Effector CD4-positive, alpha-beta T cell (primary cell): ENCODE results near the gene ZEB1.
"Not testable (repeated sequence)": the region's sequence is repeated elsewhere in the genome, so short reads cannot be mapped to it uniquely, and the experiment has no call there.

Experiments
- DNase-seq: peaks from one replicate; pipeline ENCODE4 v3.0.0-alpha.2; 2020

The ZEB1 gene

GRCh38 chr10:31427334-31427733, 108.3 kb downstream of the ZEB1 start:
- not testable (repeated sequence) for DNase-seq

GRCh38 chr10:31428499-31428898, 109.5 kb downstream of the ZEB1 start:
- not testable (repeated sequence) for DNase-seq

- DNase-seq, result no peak
Measured at GRCh38 chr10:31431021-31431420, 112.0 kb downstream of the ZEB1 start.

- DNase-seq, result no peak
Measured at GRCh38 chr10:31437959-31438358, 118.9 kb downstream of the ZEB1 start.

- DNase-seq, result no peak
Measured at GRCh38 chr10:31451766-31452165, 132.8 kb downstream of the ZEB1 start.

GRCh38 chr10:31456468-31456867, 137.5 kb downstream of the ZEB1 start:
- no peak for DNase-seq

- DNase-seq, result no peak
Measured at GRCh38 chr10:31457858-31458257, 138.8 kb downstream of the ZEB1 start.

GRCh38 chr10:31458974-31459373, 140.0 kb downstream of the ZEB1 start:
- DNase-seq, result no peak

GRCh38 chr10:31460242-31460641, 141.2 kb downstream of the ZEB1 start:
- no peak for DNase-seq

- no peak for DNase-seq
Measured at GRCh38 chr10:31464552-31464951, 145.5 kb downstream of the ZEB1 start.

GRCh38 chr10:31466313-31466712, 147.3 kb downstream of the ZEB1 start:
- no peak for DNase-seq

- no peak for DNase-seq
Measured at GRCh38 chr10:31467791-31468535, 148.9 kb downstream of the ZEB1 start.

GRCh38 chr10:31468536-31468859, 149.5 kb downstream of the ZEB1 start:
- DNase-seq, result no peak

GRCh38 chr10:31475519-31475918, 156.5 kb downstream of the ZEB1 start:
- no peak for DNase-seq

- no peak for DNase-seq
Measured at GRCh38 chr10:31476088-31476487, 157.1 kb downstream of the ZEB1 start.

- DNase-seq, result no peak
Measured at GRCh38 chr10:31477584-31477983, 158.6 kb downstream of the ZEB1 start.

- DNase-seq, result no peak
Measured at GRCh38 chr10:31479752-31480151, 160.7 kb downstream of the ZEB1 start.

- DNase-seq, result no peak
Measured at GRCh38 chr10:31483546-31483945, 164.5 kb downstream of the ZEB1 start.

GRCh38 chr10:31484431-31485135, 165.6 kb downstream of the ZEB1 start:
- DNase-seq, result no peak

GRCh38 chr10:31490858-31491504, 172.0 kb downstream of the ZEB1 start:
- DNase-seq, result no peak

GRCh38 chr10:31507427-31507826, 188.4 kb downstream of the ZEB1 start:
- DNase-seq, result no peak

GRCh38 chr10:31508234-31508633, 189.2 kb downstream of the ZEB1 start:
- no peak for DNase-seq

- DNase-seq, result no peak
Measured at GRCh38 chr10:31508882-31509281, 189.9 kb downstream of the ZEB1 start.

GRCh38 chr10:31509989-31510388, 191.0 kb downstream of the ZEB1 start:
- DNase-seq, result no peak
